Jurkat, Clone E6-1 (cell line): ENCODE data around the gene PRAF2.

Experiments
- DNase-seq: peaks from one replicate; pipeline ENCODE4 v3.0.0-alpha.2; 2011; ENCODE audit warnings: low read depth, low spot score
- H3K4me3 ChIP-seq: 2 replicates; pipeline ENCODE4 v1.5.1; 2011; ENCODE audit warnings: mild to moderate bottlenecking, low read length, control low read depth, moderate library complexity

Gene PRAF2

GRCh38 chrX:49079489-49080428 lies 6.0 kb upstream of the PRAF2 start, which contains the start of gene WDR45:
TSS of gene WDR45 (minus strand) at chrX:49079887. CDS start at chrX:49078095, 1,792 bp downstream.
- peak within 1 kb of the TSS; percentile 67 for H3K4me3 ChIP-seq
- DNase-seq, result peak; percentile 35

GRCh38 chrX:49077941-49078340 lies 4.1 kb upstream of the PRAF2 start:
- DNase-seq, result no peak
- no peak overlapping the region for H3K4me3 ChIP-seq

GRCh38 chrX:49075347-49075746 lies 1.5 kb upstream of the PRAF2 start:
- DNase-seq, result no peak
- H3K4me3 ChIP-seq, result no peak overlapping the region

GRCh38 chrX:49072712-49073095 lies 1.1 kb downstream of the PRAF2 start:
- peak overlapping the region; percentile 80 for H3K4me3 ChIP-seq

GRCh38 chrX:49071877-49072711 lies 1.7 kb downstream of the PRAF2 start:
- H3K4me3 ChIP-seq, result 0 out of 2 replicates have a peak overlapping the region, but pooled peaks have one; percentile 80
- DNase-seq, result no peak

More at GRCh38 chrX:49072712-49073095, 1.1 kb downstream of the PRAF2 start:
- no peak for DNase-seq

- no peak for DNase-seq
Observed at GRCh38 chrX:49070988-49071387, 2.8 kb downstream of the PRAF2 start.

GRCh38 chrX:49069038-49069437 lies 4.8 kb downstream of the PRAF2 start:
- DNase-seq, result no peak
- no peak overlapping the region for H3K4me3 ChIP-seq

More at GRCh38 chrX:49070988-49071387, 2.8 kb downstream of the PRAF2 start:
- H3K4me3 ChIP-seq, result no peak overlapping the region

GRCh38 chrX:49067285-49068120 lies 6.3 kb downstream of the PRAF2 start:
- H3K4me3 ChIP-seq, result no peak overlapping the region
- DNase-seq, result no peak

- H3K4me3 ChIP-seq, result no peak overlapping the region
- DNase-seq, result no peak
Observed at GRCh38 chrX:49066690-49067089, 7.1 kb downstream of the PRAF2 start.

GRCh38 chrX:49066278-49066677 lies 7.5 kb downstream of the PRAF2 start:
- no peak overlapping the region for H3K4me3 ChIP-seq
- DNase-seq, result no peak

GRCh38 chrX:49064735-49065134 lies 9.1 kb downstream of the PRAF2 start:
- no peak for DNase-seq
- no peak overlapping the region for H3K4me3 ChIP-seq

GRCh38 chrX:49064303-49064702 lies 9.5 kb downstream of the PRAF2 start:
- no peak overlapping the region for H3K4me3 ChIP-seq
- no peak for DNase-seq

GRCh38 chrX:49063715-49064114 lies 10.1 kb downstream of the PRAF2 start:
- no peak overlapping the region for H3K4me3 ChIP-seq
- DNase-seq, result no peak

- no peak overlapping the region for H3K4me3 ChIP-seq
- no peak for DNase-seq
Observed at GRCh38 chrX:49061916-49062315, 11.9 kb downstream of the PRAF2 start.

GRCh38 chrX:49061490-49061889 lies 12.3 kb downstream of the PRAF2 start:
- H3K4me3 ChIP-seq, result no peak overlapping the region
- no peak for DNase-seq

- no peak for DNase-seq
Observed at GRCh38 chrX:49060914-49061313, 12.9 kb downstream of the PRAF2 start.

GRCh38 chrX:49059681-49060085 lies 14.1 kb downstream of the PRAF2 start:
- no peak for DNase-seq
- H3K4me3 ChIP-seq, result no peak overlapping the region

More at GRCh38 chrX:49060914-49061313, 12.9 kb downstream of the PRAF2 start:
- no peak overlapping the region for H3K4me3 ChIP-seq

GRCh38 chrX:49059201-49059600 lies 14.6 kb downstream of the PRAF2 start:
- no peak for DNase-seq
- H3K4me3 ChIP-seq, result no peak overlapping the region

GRCh38 chrX:49058794-49059193 lies 15.0 kb downstream of the PRAF2 start, which contains the start of gene CCDC120:
TSS of gene CCDC120 (plus strand) at chrX:49058999. CDS start at chrX:49062042, 3,043 bp downstream.
- DNase-seq, result no peak

More at GRCh38 chrX:49058794-49059193, 15.0 kb downstream of the PRAF2 start, which contains the start of gene CCDC120:
- H3K4me3 ChIP-seq, result no peak within 1 kb of the TSS
